Hepatocyte (in vitro differentiated cells): Measurements from ENCODE around the gene LENEP. TPM values are rescaled to one million over a fixed set of nuclear protein-coding genes. Genes with fewer than 3 reads are reported as not detected.

ENCODE experiments used
- DNase-seq: peaks from one replicate; pipeline ENCODE4 v3.0.0-alpha.2; 2016; ENCODE audit warnings: low spot score
- H2AFZ ChIP-seq: fragments of 200-600 bp; sonication (generic); 2 replicates; pipeline ENCODE4 v1.6.0; 2016; ENCODE audit warnings: antibody characterized with exemption, mild to moderate bottlenecking
- H3K27ac ChIP-seq: fragments of 200-600 bp; sonication (generic); 2 replicates; pipeline ENCODE4 v1.5.1; 2016; ENCODE audit warnings: mild to moderate bottlenecking
- H3K27me3 ChIP-seq: fragments of 200-600 bp; sonication (generic); 2 replicates; pipeline ENCODE4 v1.6.1; 2016
- H3K36me3 ChIP-seq: fragments of 200-600 bp; sonication (generic); replicated peaks from 2 replicates; pipeline ENCODE4 v1.5.1; 2016; ENCODE audit warnings: low read depth; ENCODE audit not compliant: insufficient read depth
- H3K4me1 ChIP-seq: fragments of 200-600 bp; sonication (generic); 2 replicates; pipeline ENCODE4 v1.5.1; 2016; ENCODE audit warnings: mild to moderate bottlenecking, moderate library complexity; ENCODE audit not compliant: insufficient read depth
- H3K4me2 ChIP-seq: fragments of 200-600 bp; sonication (generic); 2 replicates; pipeline ENCODE4 v1.6.0; 2016
- H3K4me3 ChIP-seq: fragments of 200-600 bp; sonication (generic); 2 replicates; pipeline ENCODE4 v1.5.1; 2016; ENCODE audit warnings: mild to moderate bottlenecking
- H3K79me2 ChIP-seq: fragments of 200-600 bp; sonication (generic); 2 replicates; pipeline ENCODE4 v1.6.0; 2017; ENCODE audit warnings: mild to moderate bottlenecking
- H3K9me2 ChIP-seq: fragments of 200-600 bp; sonication (generic); replicated peaks from 2 replicates; pipeline ENCODE4 v1.6.0; 2017; ENCODE audit warnings: mild to moderate bottlenecking; ENCODE audit not compliant: insufficient read depth
- H3K9me3 ChIP-seq: fragments of 200-600 bp; sonication (generic); 2 replicates; pipeline ENCODE4 v1.5.1; 2016; ENCODE audit warnings: low read depth, mild to moderate bottlenecking
- H4K20me1 ChIP-seq: fragments of 200-600 bp; sonication (generic); 2 replicates; pipeline ENCODE4 v1.6.0; 2016; ENCODE audit warnings: mild to moderate bottlenecking; ENCODE audit not compliant: insufficient read depth, poor library complexity, severe bottlenecking
- CTCF ChIP-seq: fragments of 200-600 bp; sonication (generic); IDR thresholded peaks from 2 replicates; pipeline ENCODE4 v1.5.1; 2016; ENCODE audit warnings: antibody characterized with exemption, mild to moderate bottlenecking; ENCODE audit not compliant: poor library complexity
- EZH2 ChIP-seq: fragments of 200-600 bp; sonication (generic); IDR thresholded peaks from 2 replicates; pipeline ENCODE4 v1.6.1; 2016; ENCODE audit warnings: antibody characterized with exemption, mild to moderate bottlenecking, borderline replicate concordance
- EZH2phosphoT487 ChIP-seq: fragments of 200-600 bp; sonication (generic); IDR thresholded peaks from one replicate; pipeline ENCODE4 v1.6.1; 2018; ENCODE audit warnings: antibody characterized with exemption, mild to moderate bottlenecking, low read depth, moderate library complexity; ENCODE audit not compliant: unreplicated experiment, severe bottlenecking
- WGBS: methylation state at CpG from one replicate; pipeline ENCODE4 v1.1.6; 2016; ENCODE audit warnings: low lambda C conversion rate; ENCODE audit errors: missing lambda C conversion rate; 5-methylcytosine and 5-hydroxymethylcytosine counted together
- polyA plus RNA-seq: library from polyadenylated mRNA; unstranded; fragments of >200 nt; fragmentation: Nextera tagmentation; extraction: Ambion mirVana; gene quantifications from 2 replicates; pipeline ENCODE4 v1.2.1, GENCODE V29; 2016
- total RNA-seq: library from RNA; depleted of rRNA; stranded (reverse); fragments of >200 nt; gene quantifications from 2 replicates; pipeline ENCODE4 v1.2.3, GENCODE V29; 2014

The LENEP gene
- total and polyA plus RNA-seq, 2 experiments from 2014 or later = not detected

GRCh38 chr1:155011437-155012025 is 18.1 kb downstream of the LENEP start:
- Histone ChIP-seq H3K9me3 (no peaks in the 10 kb centered on the region), H3K36me3 (no peaks in the 10 kb centered on the region), H3K27me3 (no peaks in the 10 kb centered on the region), H3K4me2 (peak overlapping the region; percentile 29), H3K79me2 (peaks cover 55% of the 10 kb centered on the region), H4K20me1 (peaks cover 8% of the 10 kb centered on the region), H3K27ac (peak overlapping the region; percentile 20), H3K4me1 (peaks cover 31% of the 10 kb centered on the region), H3K4me3 (no peak overlapping the region), H2AFZ (no peak overlapping the region), H3K9me2 (no peaks in the 10 kb centered on the region)
- WGBS = 96% methylated on average over 5 of the region's 6 CpGs
- DNase-seq = no peak
- TF ChIP-seq EZH2phosphoT487 (no peak), CTCF (no peak), EZH2 (no peak)

GRCh38 chr1:155012026-155012546 is 18.7 kb downstream of the LENEP start:
- Histone ChIP-seq H3K9me2 (no peaks in the 10 kb centered on the region), H3K79me2 (peaks cover 50% of the 10 kb centered on the region), H3K4me1 (peaks cover 34% of the 10 kb centered on the region), H3K4me2 (peak overlapping the region; percentile 29), H3K4me3 (no peak overlapping the region), H3K36me3 (no peaks in the 10 kb centered on the region), H3K27me3 (no peaks in the 10 kb centered on the region), H4K20me1 (peaks cover 8% of the 10 kb centered on the region), H2AFZ (no peak overlapping the region), H3K27ac (peak overlapping the region; percentile 48), H3K9me3 (no peaks in the 10 kb centered on the region)
- TF ChIP-seq EZH2phosphoT487 (no peak), CTCF (no peak), EZH2 (no peak)
- 34% methylated on average over 5 of the region's 9 CpGs for WGBS
- DNase-seq = peak; percentile 67

- no peaks in the 10 kb centered on the region for H3K36me3 ChIP-seq
Observed at GRCh38 chr1:155012776-155013602, 19.6 kb downstream of the LENEP start.

More at GRCh38 chr1:155012776-155013602, 19.6 kb downstream of the LENEP start:
- 94% methylated on average over 3 of the region's 3 CpGs for WGBS
- Histone ChIP-seq H3K27me3 (no peaks in the 10 kb centered on the region), H3K9me2 (no peaks in the 10 kb centered on the region), H3K79me2 (peaks cover 41% of the 10 kb centered on the region), H3K9me3 (no peaks in the 10 kb centered on the region), H2AFZ (no peak overlapping the region), H4K20me1 (peaks cover 8% of the 10 kb centered on the region), H3K4me1 (peaks cover 37% of the 10 kb centered on the region), H3K4me2 (no peak overlapping the region), H3K27ac (no peak overlapping the region), H3K4me3 (no peak overlapping the region)
- TF ChIP-seq CTCF = no peak
- TF ChIP-seq EZH2phosphoT487 = no peak
- TF ChIP-seq EZH2 = no peak
- DNase-seq = no peak
